DND-41 (cell line): ENCODE results near the gene EQTN.

Experiments
- EZH2 ChIP-seq: IDR thresholded peaks from 3 replicates; pipeline ENCODE4 v1.6.1; 2012; ENCODE audit warnings: borderline replicate concordance, low read depth, mild to moderate bottlenecking, moderate library complexity, low read length, inconsistent platforms; ENCODE audit not compliant: severe bottlenecking
- TF ChIP-seq, protein P1 (sequence below): IDR thresholded peaks from 2 replicates; pipeline ENCODE4 v1.5.1; 2012; ENCODE audit warnings: borderline replicate concordance, low read length, moderate library complexity, mild to moderate bottlenecking; ENCODE audit not compliant: poor library complexity, severe bottlenecking; ENCODE audit errors: extremely low read depth

DNA sequence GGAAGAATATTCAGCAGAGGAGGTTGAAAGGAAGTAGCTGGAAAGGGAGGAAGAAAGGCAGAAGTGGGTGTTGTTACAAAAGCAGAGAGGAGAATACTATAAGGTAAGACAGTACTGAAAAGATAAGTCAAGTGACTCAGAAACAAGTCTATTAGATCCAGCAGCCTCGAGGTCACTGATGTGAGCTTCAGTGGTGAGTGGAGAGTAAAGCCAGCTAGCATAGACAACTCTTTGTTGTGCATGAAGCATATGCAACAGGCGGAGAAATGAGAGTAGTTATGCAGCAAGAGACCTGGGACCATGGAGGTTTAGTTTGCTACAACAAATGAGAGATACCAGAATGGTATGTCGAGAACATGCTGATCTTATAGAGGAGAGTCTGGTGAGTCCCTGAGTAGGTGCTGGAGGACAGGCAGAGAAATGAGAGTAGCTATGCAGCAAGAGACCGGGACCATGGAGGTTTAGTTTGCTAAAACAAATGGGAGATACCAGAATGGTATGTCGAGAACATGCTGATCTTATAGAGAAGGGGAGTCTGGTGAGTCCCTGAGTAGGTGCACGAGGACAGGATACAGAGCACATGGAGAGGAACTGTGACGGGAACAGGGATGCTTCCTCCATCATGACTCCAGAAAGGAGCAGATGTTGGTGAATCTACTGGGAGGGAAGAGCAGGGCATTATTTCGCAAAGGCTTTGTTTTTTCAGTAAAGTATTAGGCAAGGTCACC is 36.0 kb downstream of the EQTN start:
- TF ChIP-seq, protein P1, sequence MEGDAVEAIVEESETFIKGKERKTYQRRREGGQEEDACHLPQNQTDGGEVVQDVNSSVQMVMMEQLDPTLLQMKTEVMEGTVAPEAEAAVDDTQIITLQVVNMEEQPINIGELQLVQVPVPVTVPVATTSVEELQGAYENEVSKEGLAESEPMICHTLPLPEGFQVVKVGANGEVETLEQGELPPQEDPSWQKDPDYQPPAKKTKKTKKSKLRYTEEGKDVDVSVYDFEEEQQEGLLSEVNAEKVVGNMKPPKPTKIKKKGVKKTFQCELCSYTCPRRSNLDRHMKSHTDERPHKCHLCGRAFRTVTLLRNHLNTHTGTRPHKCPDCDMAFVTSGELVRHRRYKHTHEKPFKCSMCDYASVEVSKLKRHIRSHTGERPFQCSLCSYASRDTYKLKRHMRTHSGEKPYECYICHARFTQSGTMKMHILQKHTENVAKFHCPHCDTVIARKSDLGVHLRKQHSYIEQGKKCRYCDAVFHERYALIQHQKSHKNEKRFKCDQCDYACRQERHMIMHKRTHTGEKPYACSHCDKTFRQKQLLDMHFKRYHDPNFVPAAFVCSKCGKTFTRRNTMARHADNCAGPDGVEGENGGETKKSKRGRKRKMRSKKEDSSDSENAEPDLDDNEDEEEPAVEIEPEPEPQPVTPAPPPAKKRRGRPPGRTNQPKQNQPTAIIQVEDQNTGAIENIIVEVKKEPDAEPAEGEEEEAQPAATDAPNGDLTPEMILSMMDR: no peak
- TF ChIP-seq EZH2: no peak
